NCI-H128 (cell line): ENCODE data around the gene TRAM2.

Source experiments
- DNase-seq: peaks from one replicate; lab custom pipeline; 2025; ENCODE audit not compliant: unreplicated experiment; lab: John Stamatoyannopoulos, UW

Gene TRAM2

GRCh38 chr6:52511163-52511562, 65.7 kb downstream of the TRAM2 start:
- no peak for DNase-seq

GRCh38 chr6:52510213-52510562, 66.7 kb downstream of the TRAM2 start:
- DNase-seq: no peak

GRCh38 chr6:52509281-52510212, 67.3 kb downstream of the TRAM2 start:
- no peak for DNase-seq

GRCh38 chr6:52508261-52508739, 68.6 kb downstream of the TRAM2 start:
- no peak for DNase-seq

- DNase-seq: no peak
Observed at GRCh38 chr6:52507557-52508260, 69.2 kb downstream of the TRAM2 start.

GRCh38 chr6:52506476-52506875, 70.4 kb downstream of the TRAM2 start:
- DNase-seq: no peak

GRCh38 chr6:52505726-52506409, 71.0 kb downstream of the TRAM2 start:
- DNase-seq: no peak

GRCh38 chr6:52504782-52505136, 72.1 kb downstream of the TRAM2 start:
- DNase-seq: no peak

GRCh38 chr6:52503851-52504781, 72.7 kb downstream of the TRAM2 start:
- DNase-seq: peak; percentile 49

GRCh38 chr6:52503323-52503747, 73.5 kb downstream of the TRAM2 start:
- no peak for DNase-seq

GRCh38 chr6:52502306-52503029, 74.4 kb downstream of the TRAM2 start:
- DNase-seq: no peak

GRCh38 chr6:52500238-52501129, 76.4 kb downstream of the TRAM2 start:
- DNase-seq: no peak

GRCh38 chr6:52499681-52500236, 77.1 kb downstream of the TRAM2 start:
- no peak for DNase-seq

GRCh38 chr6:52499026-52499425, 77.8 kb downstream of the TRAM2 start:
- DNase-seq: no peak

- DNase-seq: no peak
Observed at GRCh38 chr6:52498538-52499017, 78.3 kb downstream of the TRAM2 start.

GRCh38 chr6:52497652-52498408, 79.0 kb downstream of the TRAM2 start:
- DNase-seq: peak; percentile 87

- DNase-seq: no peak
Observed at GRCh38 chr6:52496631-52497030, 80.2 kb downstream of the TRAM2 start.

GRCh38 chr6:52495922-52496321, 80.9 kb downstream of the TRAM2 start:
- peak; percentile 6 for DNase-seq
